ENCODE results near the gene KCTD18. TPM values are rescaled to one million over a fixed set of nuclear protein-coding genes. Genes with fewer than 3 reads are reported as not detected.

The KCTD18 gene
- total RNA-seq, 2 experiments from 2014 or later, result 18.9 to 19.8 TPM

GRCh38 chr2:200509235-200509611 is 645 bp downstream of the KCTD18 start:
- peak overlapping the region; percentile 84 for H3K4me3 ChIP-seq (ENCODE audit: low read length)
- POLR2A ChIA-PET, result interaction anchor here (0.6 to 2.5 kb wide), 5 partner anchors 14 to 355 kb away, joined by 3 to 15 read pairs (median 4); partner anchors contain the start of genes CLK1 and SGO2
- H3K27ac ChIP-seq (ENCODE audit: low read depth in 1 of 2, low read length in 2 of 2), result peak overlapping the region; percentile 44 to 54
- ATAC-seq (ENCODE audit: poor library complexity) (no peak), DNase-seq (peak in 3 of 14 experiments; percentile 14 to 31 (median 29))
- H3K4me1 Mint-ChIP-seq (ENCODE audit: low read depth), result peaks cover 49% of the 10 kb centered on the region
- CTCF ChIA-PET, result interaction anchor here (0.7 to 2.4 kb wide), 13 partner anchors 11 to 597 kb away, joined by 3 to 31 read pairs (median 4); partner anchors contain the start of gene SGO2
- H3K4me1 ChIP-seq (ENCODE audit: insufficient read depth, low read length), result peaks cover 21% of the 10 kb centered on the region
- no peaks in the 10 kb centered on the region for H3K27me3 Mint-ChIP-seq
- no peaks in the 10 kb centered on the region for H3K9me3 ChIP-seq (ENCODE audit: control insufficient read depth in 1 of 2, insufficient read depth in 1 of 2, low read length in 2 of 2)
- peak overlapping the region; percentile 91 for H3K27ac Mint-ChIP-seq
- peaks cover 13% of the 10 kb centered on the region for H3K36me3 ChIP-seq (ENCODE audit: insufficient read depth, low read length)
- intact Hi-C loops (cut with DNase I, micrococcal nuclease), result no loop called here
- H3K9me3 Mint-ChIP-seq, result no peaks in the 10 kb centered on the region
- H3K4me3 Mint-ChIP-seq, result peak overlapping the region; percentile 95
- H3K27me3 ChIP-seq (ENCODE audit: control insufficient read depth in 1 of 2, insufficient read depth in 2 of 2, low read length in 2 of 2), result no peaks in the 10 kb centered on the region
- no peak for TF ChIP-seq CTCF (IDR thresholded peaks at IDR 0.05)
- H3K36me3 Mint-ChIP-seq (ENCODE audit: low read depth), result peaks cover 33% of the 10 kb centered on the region

DNA sequence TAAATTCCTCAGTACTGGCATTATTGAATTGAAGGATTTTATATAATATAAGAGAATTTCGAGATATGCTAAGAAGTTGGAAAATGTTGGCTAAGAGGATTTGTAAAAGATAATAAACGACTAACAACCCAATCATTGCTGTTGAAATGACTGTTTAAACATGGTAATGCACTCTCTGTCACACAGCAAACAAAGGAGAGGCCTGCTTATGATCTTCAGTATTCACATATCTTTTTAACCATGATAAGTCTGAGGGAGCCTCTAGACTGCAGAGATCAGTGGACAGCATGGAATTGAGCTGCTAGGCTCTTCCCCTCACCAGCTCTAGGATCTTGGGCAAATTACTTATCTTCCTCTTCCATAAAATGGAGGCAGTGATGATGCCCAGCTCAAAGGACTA is 2.7 kb downstream of the KCTD18 start:
- no peak for DNase-seq
- Histone ChIP-seq H3K9me3 (ENCODE audit: control insufficient read depth in 1 of 2, insufficient read depth in 1 of 2, low read length in 2 of 2) (no peaks in the 10 kb centered on the region), H3K4me1 (ENCODE audit: insufficient read depth, low read length) (peaks cover 20% of the 10 kb centered on the region), H3K4me3 (ENCODE audit: low read length) (no peak overlapping the region), H3K27me3 (ENCODE audit: control insufficient read depth in 1 of 2, insufficient read depth in 2 of 2, low read length in 2 of 2) (no peaks in the 10 kb centered on the region), H3K27ac (ENCODE audit: low read depth in 1 of 2, low read length in 2 of 2) (no peak overlapping the region), H3K36me3 (ENCODE audit: insufficient read depth, low read length) (peaks cover 23% of the 10 kb centered on the region)
- TF ChIP-seq CTCF (IDR thresholded peaks at IDR 0.05), result no peak
- intact Hi-C loops (cut with DNase I, micrococcal nuclease), result no loop called here
- ChIA-PET CTCF (no interaction called here), POLR2A (no interaction called here)
- Mint-ChIP-seq H3K27me3 (no peaks in the 10 kb centered on the region), H3K4me3 (peak overlapping the region; percentile 58), H3K4me1 (ENCODE audit: low read depth) (peaks cover 55% of the 10 kb centered on the region), H3K9me3 (no peaks in the 10 kb centered on the region), H3K36me3 (ENCODE audit: low read depth) (peaks cover 50% of the 10 kb centered on the region), H3K27ac (peak overlapping the region; percentile 42)
- ATAC-seq (ENCODE audit: poor library complexity), result no peak

DNA sequence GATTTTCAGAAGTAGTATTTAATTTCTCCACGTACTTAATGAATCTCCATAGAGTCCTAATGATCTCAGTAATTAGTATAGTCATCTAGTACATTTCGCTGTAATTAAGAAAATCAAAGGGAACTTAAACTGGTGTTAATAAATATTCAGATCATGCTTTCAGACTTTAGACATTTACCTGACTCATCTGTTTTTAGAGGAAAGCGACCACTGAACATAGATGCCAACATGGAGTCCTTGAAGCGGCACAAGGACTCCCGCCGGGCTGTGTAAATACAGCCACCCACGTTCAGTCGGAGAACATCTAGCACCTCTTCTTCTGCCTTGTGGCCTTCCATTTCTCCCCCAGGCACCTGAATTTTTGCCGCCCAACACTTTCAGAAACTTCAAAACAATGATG is 3.2 kb downstream of the KCTD18 start:
- H3K27ac Mint-ChIP-seq, result peak overlapping the region; percentile 42
- CTCF ChIA-PET, result no interaction called here
- intact Hi-C loops (cut with DNase I, micrococcal nuclease), result no loop called here

More for the DNA sequence above, 3.2 kb downstream of the KCTD18 start:
- Mint-ChIP-seq H3K36me3 (ENCODE audit: low read depth) (peaks cover 53% of the 10 kb centered on the region), H3K4me3 (peak overlapping the region; percentile 63), H3K4me1 (ENCODE audit: low read depth) (peaks cover 55% of the 10 kb centered on the region), H3K9me3 (no peaks in the 10 kb centered on the region), H3K27me3 (no peaks in the 10 kb centered on the region)
- H3K9me3 ChIP-seq (ENCODE audit: control insufficient read depth in 1 of 2, insufficient read depth in 1 of 2, low read length in 2 of 2), result no peaks in the 10 kb centered on the region
- H3K4me1 ChIP-seq (ENCODE audit: insufficient read depth, low read length), result peaks cover 20% of the 10 kb centered on the region
- H3K27ac ChIP-seq (ENCODE audit: low read depth in 1 of 2, low read length in 2 of 2), result no peak overlapping the region
- no peak for TF ChIP-seq CTCF (IDR thresholded peaks at IDR 0.05)
- no peak for ATAC-seq (ENCODE audit: poor library complexity)
- H3K27me3 ChIP-seq (ENCODE audit: control insufficient read depth in 1 of 2, insufficient read depth in 2 of 2, low read length in 2 of 2), result no peaks in the 10 kb centered on the region
- POLR2A ChIA-PET, result no interaction called here
- H3K36me3 ChIP-seq (ENCODE audit: insufficient read depth, low read length), result peaks cover 23% of the 10 kb centered on the region
- DNase-seq, result no peak
- no peak overlapping the region for H3K4me3 ChIP-seq (ENCODE audit: low read length)

All from CD4-positive, alpha-beta T cell (primary cell).